OCI-LY3 (cell line): Measurements from ENCODE around the gene GGT7.

Experiments
- H2AFZ ChIP-seq: fragments of 200-600, 300-600 bp; shearing (Covaris generic); 2 replicates; pipeline ENCODE4 v1.6.0; 2014; ENCODE audit warnings: antibody characterized with exemption, low read depth, low read length
- H3K27ac ChIP-seq: fragments of 200-600, 300-600 bp; sonication (generic); 2 replicates; pipeline ENCODE4 v1.5.1; 2014; ENCODE audit warnings: mild to moderate bottlenecking, low read length, moderate library complexity, mixed read lengths
- H3K27me3 ChIP-seq: fragments of 200-600, 300-600 bp; sonication (generic); 2 replicates; pipeline ENCODE4 v1.6.1; 2014; ENCODE audit warnings: low read depth, low read length, mixed read lengths
- H3K36me3 ChIP-seq: fragments of 200-600, 300-600 bp; sonication (generic); replicated peaks from 2 replicates; pipeline ENCODE3; 2014; ENCODE audit warnings: low read depth, low read length, mixed read lengths
- H3K4me1 ChIP-seq: fragments of 300-600, 200-600 bp; sonication (generic); 2 replicates; pipeline ENCODE4 v1.6.1; 2014; ENCODE audit warnings: low read length, mixed read lengths
- H3K4me2 ChIP-seq: fragments of 200-600, 300-600 bp; sonication (generic); 2 replicates; pipeline ENCODE4 v1.6.1; 2014; ENCODE audit warnings: low read length, mixed read lengths
- H3K4me3 ChIP-seq: fragments of 300-600, 200-600 bp; sonication (generic); 2 replicates; pipeline ENCODE4 v1.5.1; 2014; ENCODE audit warnings: antibody characterized with exemption, mild to moderate bottlenecking, low read length, moderate library complexity
- H3K79me2 ChIP-seq: fragments of 300-600, 200-600 bp; shearing (Covaris generic); 2 replicates; pipeline ENCODE4 v1.6.1; 2014; ENCODE audit warnings: mild to moderate bottlenecking, low read length, mixed read lengths
- H3K9ac ChIP-seq: fragments of 300-600, 200-600 bp; shearing (Covaris generic); 2 replicates; pipeline ENCODE4 v1.6.0; 2014; ENCODE audit warnings: mild to moderate bottlenecking, low read length, moderate library complexity
- H3K9me3 ChIP-seq: fragments of 200-600, 300-600 bp; shearing (Covaris generic); 2 replicates; pipeline ENCODE4 v1.6.1; 2014; ENCODE audit warnings: low read length, mixed read lengths; ENCODE audit not compliant: insufficient read depth
- H4K20me1 ChIP-seq: fragments of 200-600, 300-600 bp; sonication (generic); 2 replicates; pipeline ENCODE4 v1.6.1; 2016; ENCODE audit warnings: low read length, mixed read lengths; ENCODE audit not compliant: insufficient read depth
- EZH2phosphoT487 ChIP-seq: fragments of 200-600 bp; shearing (Covaris generic); IDR thresholded peaks from 2 replicates; pipeline ENCODE4 v1.6.1; 2018; ENCODE audit warnings: antibody characterized with exemption, mixed run types, low read depth
- TF ChIP-seq, protein P1 (sequence below): fragments of 200-600, 300-600 bp; sonication (generic); IDR thresholded peaks from 2 replicates; pipeline ENCODE4 v1.5.1; 2014; ENCODE audit warnings: antibody characterized with exemption, low read length, low read depth

GGT7 gene

GRCh38 chr20:34797012-34797995 is 75.4 kb downstream of the GGT7 start:
- no peak overlapping the region for H3K4me2 ChIP-seq
- H3K4me1 ChIP-seq: no peaks in the 10 kb centered on the region
- H3K79me2 ChIP-seq: peaks cover 66% of the 10 kb centered on the region
- peaks cover 42% of the 10 kb centered on the region for H4K20me1 ChIP-seq
- no peak overlapping the region for H3K4me3 ChIP-seq
- TF ChIP-seq EZH2phosphoT487: no peak
- TF ChIP-seq, protein P1, sequence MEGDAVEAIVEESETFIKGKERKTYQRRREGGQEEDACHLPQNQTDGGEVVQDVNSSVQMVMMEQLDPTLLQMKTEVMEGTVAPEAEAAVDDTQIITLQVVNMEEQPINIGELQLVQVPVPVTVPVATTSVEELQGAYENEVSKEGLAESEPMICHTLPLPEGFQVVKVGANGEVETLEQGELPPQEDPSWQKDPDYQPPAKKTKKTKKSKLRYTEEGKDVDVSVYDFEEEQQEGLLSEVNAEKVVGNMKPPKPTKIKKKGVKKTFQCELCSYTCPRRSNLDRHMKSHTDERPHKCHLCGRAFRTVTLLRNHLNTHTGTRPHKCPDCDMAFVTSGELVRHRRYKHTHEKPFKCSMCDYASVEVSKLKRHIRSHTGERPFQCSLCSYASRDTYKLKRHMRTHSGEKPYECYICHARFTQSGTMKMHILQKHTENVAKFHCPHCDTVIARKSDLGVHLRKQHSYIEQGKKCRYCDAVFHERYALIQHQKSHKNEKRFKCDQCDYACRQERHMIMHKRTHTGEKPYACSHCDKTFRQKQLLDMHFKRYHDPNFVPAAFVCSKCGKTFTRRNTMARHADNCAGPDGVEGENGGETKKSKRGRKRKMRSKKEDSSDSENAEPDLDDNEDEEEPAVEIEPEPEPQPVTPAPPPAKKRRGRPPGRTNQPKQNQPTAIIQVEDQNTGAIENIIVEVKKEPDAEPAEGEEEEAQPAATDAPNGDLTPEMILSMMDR: no peak
- no peaks in the 10 kb centered on the region for H3K9me3 ChIP-seq
- H3K9ac ChIP-seq: no peak overlapping the region
- H3K27ac ChIP-seq: no peak overlapping the region
- H3K36me3 ChIP-seq: peaks cover 2% of the 10 kb centered on the region
- H3K27me3 ChIP-seq: no peaks in the 10 kb centered on the region
- no peak overlapping the region for H2AFZ ChIP-seq
